AG10803 (cell line): ENCODE measurements around the gene ASB18.

Experiments
- DNase-seq: peaks from one replicate; pipeline ENCODE4 v3.0.0; 2010; ENCODE audit warnings: low read depth
- H3K4me3 ChIP-seq: 2 replicates; pipeline ENCODE4 v1.5.1; 2011; ENCODE audit warnings: mild to moderate bottlenecking, low read length, control low read depth
- TF ChIP-seq, protein P1 (sequence below): conservative IDR thresholded peaks from 2 replicates; pipeline ENCODE4 v1.5.1; 2011; ENCODE audit warnings: mild to moderate bottlenecking, low read length, control low read depth, inconsistent platforms

ASB18 gene

DNA sequence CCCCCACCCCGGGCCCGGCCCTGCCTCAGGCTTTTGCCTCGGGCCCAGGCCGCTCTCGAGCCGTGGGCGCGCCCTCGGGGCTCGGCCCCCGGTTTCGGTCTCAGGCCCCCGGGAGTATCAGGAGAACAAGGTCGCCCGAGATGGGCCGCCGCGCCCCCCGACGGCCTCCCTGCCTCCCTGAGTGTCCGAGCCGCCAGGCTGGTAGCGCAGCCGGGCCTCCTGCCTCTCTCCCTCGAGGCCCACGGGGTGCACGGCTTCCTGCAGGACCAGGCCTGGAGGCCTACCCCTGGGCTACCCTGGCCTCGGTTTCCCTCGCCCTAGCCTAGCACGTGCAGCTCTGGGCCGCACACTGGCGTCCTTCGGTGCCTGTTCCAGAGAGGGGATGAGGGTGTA lies 104.4 kb downstream of the ASB18 start:
- no peak for DNase-seq
- TF ChIP-seq, protein P1, sequence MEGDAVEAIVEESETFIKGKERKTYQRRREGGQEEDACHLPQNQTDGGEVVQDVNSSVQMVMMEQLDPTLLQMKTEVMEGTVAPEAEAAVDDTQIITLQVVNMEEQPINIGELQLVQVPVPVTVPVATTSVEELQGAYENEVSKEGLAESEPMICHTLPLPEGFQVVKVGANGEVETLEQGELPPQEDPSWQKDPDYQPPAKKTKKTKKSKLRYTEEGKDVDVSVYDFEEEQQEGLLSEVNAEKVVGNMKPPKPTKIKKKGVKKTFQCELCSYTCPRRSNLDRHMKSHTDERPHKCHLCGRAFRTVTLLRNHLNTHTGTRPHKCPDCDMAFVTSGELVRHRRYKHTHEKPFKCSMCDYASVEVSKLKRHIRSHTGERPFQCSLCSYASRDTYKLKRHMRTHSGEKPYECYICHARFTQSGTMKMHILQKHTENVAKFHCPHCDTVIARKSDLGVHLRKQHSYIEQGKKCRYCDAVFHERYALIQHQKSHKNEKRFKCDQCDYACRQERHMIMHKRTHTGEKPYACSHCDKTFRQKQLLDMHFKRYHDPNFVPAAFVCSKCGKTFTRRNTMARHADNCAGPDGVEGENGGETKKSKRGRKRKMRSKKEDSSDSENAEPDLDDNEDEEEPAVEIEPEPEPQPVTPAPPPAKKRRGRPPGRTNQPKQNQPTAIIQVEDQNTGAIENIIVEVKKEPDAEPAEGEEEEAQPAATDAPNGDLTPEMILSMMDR = no peak
- no peak overlapping the region for H3K4me3 ChIP-seq

DNA sequence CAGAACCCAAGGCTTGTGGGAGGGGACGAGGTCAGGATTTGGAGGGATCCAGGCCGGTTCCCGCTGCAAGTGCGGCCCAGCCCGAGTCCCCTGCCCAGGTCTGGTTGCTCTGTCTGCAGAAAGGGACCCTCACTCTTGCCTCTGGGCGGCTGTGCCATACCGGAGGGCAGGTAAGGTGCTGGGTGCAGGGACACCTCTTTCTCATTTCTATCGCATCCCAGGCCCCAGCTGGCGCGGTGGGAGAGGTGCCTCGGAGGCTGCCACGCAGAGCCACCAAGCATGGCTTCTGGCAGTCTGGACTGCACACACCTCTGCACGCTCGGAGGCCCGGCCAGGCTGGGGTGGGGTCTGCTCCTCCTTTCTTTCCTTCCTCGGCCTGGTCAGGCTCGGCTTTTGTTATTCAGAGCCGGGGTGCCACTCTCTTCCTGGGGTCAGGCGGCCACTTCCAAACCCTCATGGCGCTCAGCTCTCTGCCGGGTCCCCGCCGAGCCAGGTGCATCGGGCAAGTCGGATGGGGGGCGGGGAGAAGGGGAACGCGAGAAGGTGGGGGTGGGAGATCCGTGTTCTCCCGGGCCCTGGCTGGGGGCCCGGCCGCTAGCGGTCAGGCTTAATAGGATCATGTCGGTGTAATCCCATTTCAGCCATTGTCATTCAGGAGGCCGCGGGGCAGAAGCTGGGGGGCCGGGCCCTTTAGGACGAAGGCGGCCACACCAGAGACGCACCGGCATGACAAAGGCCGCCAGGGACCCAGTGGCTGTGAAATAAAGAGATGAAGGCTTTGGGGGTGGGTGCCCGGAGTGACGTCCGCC lies 105.0 kb downstream of the ASB18 start:
- DNase-seq = no peak
- no peak overlapping the region for H3K4me3 ChIP-seq
- TF ChIP-seq, protein P1 = no peak

DNA sequence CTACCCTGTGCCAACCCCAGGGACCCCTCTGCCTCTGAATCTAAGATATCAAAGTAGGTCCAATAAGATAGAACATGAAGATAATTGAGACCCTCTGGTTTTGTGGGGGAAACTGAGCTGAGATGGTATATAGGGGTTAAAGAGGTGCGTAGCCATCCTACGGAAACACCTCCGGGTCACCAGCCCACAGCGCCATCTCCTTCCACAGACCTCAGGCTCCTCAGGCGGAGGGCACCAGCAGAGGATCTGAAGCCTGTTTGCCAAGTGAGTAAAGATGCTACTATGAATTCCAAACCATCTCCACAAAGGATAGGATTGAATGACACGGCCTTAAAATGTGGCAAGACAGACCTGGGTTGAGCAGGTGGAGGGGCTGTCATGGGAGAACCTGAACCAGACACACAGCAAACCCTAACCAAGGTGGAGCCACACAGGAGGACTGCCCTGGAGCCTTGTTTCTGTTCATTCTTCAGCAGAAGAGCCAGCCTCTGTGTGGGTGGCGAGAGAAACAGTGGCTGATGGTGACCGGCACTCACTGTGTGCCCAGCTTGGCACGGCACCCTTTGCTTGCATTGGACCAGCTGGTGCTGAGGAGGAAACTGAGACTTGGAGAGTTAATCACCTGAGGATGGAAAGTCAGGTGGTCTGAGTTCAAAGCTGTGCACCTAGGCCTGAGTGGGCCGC lies 106.2 kb downstream of the ASB18 start:
- no peak for DNase-seq
- no peak overlapping the region for H3K4me3 ChIP-seq
- TF ChIP-seq, protein P1 = no peak

DNA sequence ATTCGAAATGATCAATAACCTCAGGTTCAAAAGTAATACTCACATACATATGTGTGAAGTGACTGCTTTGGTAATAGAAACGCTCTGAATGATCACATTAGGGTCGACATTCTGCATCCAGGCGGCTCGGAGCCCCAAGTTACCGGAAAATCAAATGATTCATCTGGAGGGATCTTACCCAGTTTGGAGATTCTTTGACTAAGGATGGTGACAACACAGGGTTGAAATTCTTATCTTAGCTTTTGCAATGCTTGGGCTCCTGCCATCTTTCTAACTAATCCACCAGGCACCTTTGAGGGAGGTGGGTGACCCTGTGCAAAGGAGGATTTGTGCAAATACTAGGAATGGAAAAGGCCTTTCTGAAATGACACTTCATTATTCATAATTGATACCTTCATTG lies 106.8 kb downstream of the ASB18 start:
- DNase-seq = no peak
- TF ChIP-seq, protein P1 = no peak
- H3K4me3 ChIP-seq = no peak overlapping the region

DNA sequence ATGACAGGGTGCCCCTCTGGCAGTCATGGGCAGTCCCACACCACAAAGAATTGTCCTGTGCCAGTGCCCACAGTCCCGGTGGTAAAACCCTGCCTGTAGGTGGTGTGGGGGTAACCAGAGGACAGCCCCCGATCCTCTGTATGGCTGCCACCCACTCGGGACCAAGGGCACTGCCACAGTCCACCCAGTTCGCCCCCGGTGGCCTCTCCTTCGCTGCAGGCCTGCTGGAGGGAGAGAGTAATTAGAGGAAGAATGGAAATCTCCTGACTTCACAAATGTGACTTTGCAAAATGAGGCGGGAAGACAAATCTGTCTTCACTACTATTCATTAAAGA lies 107.4 kb downstream of the ASB18 start:
- TF ChIP-seq, protein P1 = no peak
- no peak overlapping the region for H3K4me3 ChIP-seq
- no peak for DNase-seq

DNA sequence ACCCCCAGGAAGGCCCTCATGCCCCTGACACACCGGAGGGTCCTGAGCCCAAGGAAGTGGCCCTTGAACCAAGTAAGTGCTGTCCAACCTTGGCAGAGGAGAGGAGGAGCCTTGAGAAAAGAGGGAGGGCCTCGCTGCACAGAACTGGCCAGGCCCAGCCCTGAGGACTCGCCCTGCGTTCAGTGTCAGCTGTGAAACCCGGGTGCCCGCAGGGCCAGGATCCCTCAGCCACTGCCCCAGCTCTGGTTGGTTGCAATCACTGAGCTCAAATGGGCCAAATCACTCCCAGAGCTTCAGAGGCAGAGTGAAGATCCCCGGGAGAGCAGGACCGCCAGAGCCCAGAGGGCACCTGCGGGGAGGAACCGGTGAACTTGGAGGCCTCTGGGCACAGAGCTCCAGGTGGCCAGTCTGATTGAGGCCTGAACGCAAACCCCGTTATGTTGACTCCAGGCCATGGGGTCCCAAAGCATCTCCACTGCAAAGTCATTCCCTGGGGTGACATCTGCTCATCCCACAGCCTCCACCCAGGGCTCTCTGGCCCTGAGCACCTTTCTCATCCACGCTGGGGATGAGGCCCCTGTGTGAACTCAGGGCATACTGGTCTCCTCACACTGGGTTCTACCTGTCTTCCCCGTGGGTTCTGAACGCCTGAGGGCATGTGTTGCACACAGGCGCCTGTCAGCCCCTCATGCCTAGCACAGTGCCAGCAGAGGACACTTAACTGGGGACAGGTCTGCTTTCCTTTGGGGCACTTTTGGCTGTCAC lies 107.9 kb downstream of the ASB18 start:
- no peak overlapping the region for H3K4me3 ChIP-seq
- TF ChIP-seq, protein P1 = no peak
- DNase-seq = no peak

DNA sequence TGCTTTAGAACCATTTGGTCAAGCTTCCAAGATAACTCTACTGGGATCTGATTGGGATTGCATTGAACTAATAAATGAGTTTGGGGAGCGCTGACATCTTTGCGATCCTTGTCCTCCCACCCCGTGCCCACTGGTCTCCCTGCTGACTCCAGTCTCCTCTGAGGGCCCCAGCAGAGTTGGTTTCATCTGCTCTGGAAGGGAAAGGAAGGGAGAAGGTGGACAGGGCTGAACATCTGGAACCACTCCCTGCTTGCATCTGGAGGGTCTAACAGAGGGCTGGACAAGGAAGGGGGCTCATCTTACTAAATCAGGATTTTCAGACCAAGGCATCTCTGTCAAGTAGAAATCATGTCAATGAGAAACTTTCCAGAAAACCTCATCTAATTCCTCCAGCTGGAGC lies 108.8 kb downstream of the ASB18 start:
- no peak overlapping the region for H3K4me3 ChIP-seq
- no peak for DNase-seq
- TF ChIP-seq, protein P1 = no peak
